IMR-90 (cell line): ENCODE measurements around the gene POR.

Source experiments
- BHLHE40 ChIP-seq: fragments of 150-350 bp; IDR thresholded peaks from 2 replicates; pipeline ENCODE4 v1.6.1; 2016; ENCODE audit warnings: mild to moderate bottlenecking, low read depth, low read length
- CEBPB ChIP-seq: IDR thresholded peaks from 2 replicates; pipeline ENCODE4 v1.6.1; 2012; ENCODE audit warnings: low read depth, low read length, improper control_type of control experiment
- CHD1 ChIP-seq: IDR thresholded peaks from 2 replicates; pipeline ENCODE4 v1.6.1; 2012; ENCODE audit warnings: low read depth, low read length, improper control_type of control experiment
- MAFK ChIP-seq: IDR thresholded peaks from 2 replicates; pipeline ENCODE4 v1.6.1; 2012; ENCODE audit warnings: low read depth, low read length, improper control_type of control experiment
- MAZ ChIP-seq: IDR thresholded peaks from 2 replicates; pipeline ENCODE4 v1.6.1; 2012; ENCODE audit warnings: low read depth, mild to moderate bottlenecking, low read length, improper control_type of control experiment, moderate library complexity, borderline replicate concordance
- MXI1 ChIP-seq: IDR thresholded peaks from 2 replicates; pipeline ENCODE4 v1.6.1; 2012; ENCODE audit warnings: low read depth, mild to moderate bottlenecking, low read length, moderate library complexity, borderline replicate concordance
- POLR2A ChIP-seq: IDR thresholded peaks from 2 replicates; pipeline ENCODE4 v1.6.1; 2012; ENCODE audit warnings: mild to moderate bottlenecking, low read depth, low read length
- RAD21 ChIP-seq: IDR thresholded peaks from 2 replicates; pipeline ENCODE4 v1.6.1; 2012; ENCODE audit warnings: low read length, improper control_type of control experiment
- RCOR1 ChIP-seq: IDR thresholded peaks from 2 replicates; pipeline ENCODE4 v1.6.1; 2012; ENCODE audit warnings: mild to moderate bottlenecking, low read length, improper control_type of control experiment; ENCODE audit not compliant: insufficient replicate concordance
- RFX5 ChIP-seq: IDR thresholded peaks from 2 replicates; pipeline ENCODE4 v1.8.0; 2012; ENCODE audit warnings: low read depth, mild to moderate bottlenecking, low read length, moderate library complexity
- SMC3 ChIP-seq: fragments of 150-350 bp; IDR thresholded peaks from 2 replicates; pipeline ENCODE4 v1.6.1; 2016; ENCODE audit warnings: low read depth, mild to moderate bottlenecking, antibody characterized with exemption, low read length, moderate library complexity
- TF ChIP-seq, protein P1 (sequence below): conservative IDR thresholded peaks from 2 replicates; pipeline ENCODE4 v1.5.1; 2012; ENCODE audit warnings: mild to moderate bottlenecking, low read depth, low read length, improper control_type of control experiment
- TF ChIP-seq, protein P2 (sequence below): fragments of 150-350 bp; IDR thresholded peaks from 2 replicates; pipeline ENCODE4 v1.6.1; 2016; ENCODE audit warnings: low read depth, mild to moderate bottlenecking, low read length, moderate library complexity, borderline replicate concordance
- TF ChIP-seq, protein P3 (sequence below): fragments of 150-350 bp; IDR thresholded peaks from 2 replicates; pipeline ENCODE4 v1.6.1; 2017; ENCODE audit warnings: mild to moderate bottlenecking, antibody characterized with exemption, low read length, low read depth

DNA sequence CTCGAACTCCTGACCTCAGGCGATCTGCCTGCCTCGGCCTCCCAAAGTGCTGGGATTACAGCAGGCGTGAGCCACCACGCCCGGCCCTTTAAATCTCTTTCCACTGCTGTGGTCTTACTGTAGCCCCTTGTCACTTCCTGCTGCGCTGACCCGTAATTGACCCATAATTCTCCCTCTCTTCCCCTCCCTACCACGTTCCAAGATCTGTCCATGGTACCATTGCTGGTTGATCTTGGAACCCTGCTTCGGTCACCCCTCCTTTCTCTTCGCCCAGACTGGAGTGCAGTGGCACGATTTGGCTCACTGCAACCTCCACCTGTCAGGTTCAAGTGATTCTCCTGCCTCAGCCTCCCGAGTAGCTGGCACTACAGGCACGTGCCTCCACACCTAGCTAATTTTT, 6.5 kb downstream of the POR start:
- TF ChIP-seq, protein P1, sequence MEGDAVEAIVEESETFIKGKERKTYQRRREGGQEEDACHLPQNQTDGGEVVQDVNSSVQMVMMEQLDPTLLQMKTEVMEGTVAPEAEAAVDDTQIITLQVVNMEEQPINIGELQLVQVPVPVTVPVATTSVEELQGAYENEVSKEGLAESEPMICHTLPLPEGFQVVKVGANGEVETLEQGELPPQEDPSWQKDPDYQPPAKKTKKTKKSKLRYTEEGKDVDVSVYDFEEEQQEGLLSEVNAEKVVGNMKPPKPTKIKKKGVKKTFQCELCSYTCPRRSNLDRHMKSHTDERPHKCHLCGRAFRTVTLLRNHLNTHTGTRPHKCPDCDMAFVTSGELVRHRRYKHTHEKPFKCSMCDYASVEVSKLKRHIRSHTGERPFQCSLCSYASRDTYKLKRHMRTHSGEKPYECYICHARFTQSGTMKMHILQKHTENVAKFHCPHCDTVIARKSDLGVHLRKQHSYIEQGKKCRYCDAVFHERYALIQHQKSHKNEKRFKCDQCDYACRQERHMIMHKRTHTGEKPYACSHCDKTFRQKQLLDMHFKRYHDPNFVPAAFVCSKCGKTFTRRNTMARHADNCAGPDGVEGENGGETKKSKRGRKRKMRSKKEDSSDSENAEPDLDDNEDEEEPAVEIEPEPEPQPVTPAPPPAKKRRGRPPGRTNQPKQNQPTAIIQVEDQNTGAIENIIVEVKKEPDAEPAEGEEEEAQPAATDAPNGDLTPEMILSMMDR: no peak
- TF ChIP-seq POLR2A (no peak), RAD21 (no peak), MAFK (no peak), RCOR1 (no peak), CHD1 (no peak), MXI1 (no peak), RFX5 (no peak), CEBPB (no peak), SMC3 (no peak), MAZ (no peak), BHLHE40 (no peak)
- TF ChIP-seq, protein P2, sequence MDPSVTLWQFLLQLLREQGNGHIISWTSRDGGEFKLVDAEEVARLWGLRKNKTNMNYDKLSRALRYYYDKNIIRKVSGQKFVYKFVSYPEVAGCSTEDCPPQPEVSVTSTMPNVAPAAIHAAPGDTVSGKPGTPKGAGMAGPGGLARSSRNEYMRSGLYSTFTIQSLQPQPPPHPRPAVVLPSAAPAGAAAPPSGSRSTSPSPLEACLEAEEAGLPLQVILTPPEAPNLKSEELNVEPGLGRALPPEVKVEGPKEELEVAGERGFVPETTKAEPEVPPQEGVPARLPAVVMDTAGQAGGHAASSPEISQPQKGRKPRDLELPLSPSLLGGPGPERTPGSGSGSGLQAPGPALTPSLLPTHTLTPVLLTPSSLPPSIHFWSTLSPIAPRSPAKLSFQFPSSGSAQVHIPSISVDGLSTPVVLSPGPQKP: no peak
- TF ChIP-seq, protein P3, sequence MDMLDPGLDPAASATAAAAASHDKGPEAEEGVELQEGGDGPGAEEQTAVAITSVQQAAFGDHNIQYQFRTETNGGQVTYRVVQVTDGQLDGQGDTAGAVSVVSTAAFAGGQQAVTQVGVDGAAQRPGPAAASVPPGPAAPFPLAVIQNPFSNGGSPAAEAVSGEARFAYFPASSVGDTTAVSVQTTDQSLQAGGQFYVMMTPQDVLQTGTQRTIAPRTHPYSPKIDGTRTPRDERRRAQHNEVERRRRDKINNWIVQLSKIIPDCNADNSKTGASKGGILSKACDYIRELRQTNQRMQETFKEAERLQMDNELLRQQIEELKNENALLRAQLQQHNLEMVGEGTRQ: no peak
